Activated CD4-positive, CD25-positive, alpha-beta regulatory T cell treated with anti-CD3 and anti-CD28 coated beads, Interleukin-2, amount 50 U/mL, for 16 hours (primary cell): ENCODE data around the gene ACOT11.
"Not testable (repeated sequence)": the region's sequence is repeated elsewhere in the genome, so short reads cannot be mapped to it uniquely, and the experiment has no call there.

ENCODE experiments used
- DNase-seq: peaks from one replicate; pipeline ENCODE4 v3.0.0-alpha.2; 2020; ENCODE audit warnings: low read depth, low spot score

The ACOT11 gene

GRCh38 chr1:54547601-54548388 lies at the start of gene ACOT11:
ACOT11 (plus strand) TSS chr1:54548228; CDS start chr1:54548310, 82 bp downstream.
- DNase-seq, result no peak

DNA sequence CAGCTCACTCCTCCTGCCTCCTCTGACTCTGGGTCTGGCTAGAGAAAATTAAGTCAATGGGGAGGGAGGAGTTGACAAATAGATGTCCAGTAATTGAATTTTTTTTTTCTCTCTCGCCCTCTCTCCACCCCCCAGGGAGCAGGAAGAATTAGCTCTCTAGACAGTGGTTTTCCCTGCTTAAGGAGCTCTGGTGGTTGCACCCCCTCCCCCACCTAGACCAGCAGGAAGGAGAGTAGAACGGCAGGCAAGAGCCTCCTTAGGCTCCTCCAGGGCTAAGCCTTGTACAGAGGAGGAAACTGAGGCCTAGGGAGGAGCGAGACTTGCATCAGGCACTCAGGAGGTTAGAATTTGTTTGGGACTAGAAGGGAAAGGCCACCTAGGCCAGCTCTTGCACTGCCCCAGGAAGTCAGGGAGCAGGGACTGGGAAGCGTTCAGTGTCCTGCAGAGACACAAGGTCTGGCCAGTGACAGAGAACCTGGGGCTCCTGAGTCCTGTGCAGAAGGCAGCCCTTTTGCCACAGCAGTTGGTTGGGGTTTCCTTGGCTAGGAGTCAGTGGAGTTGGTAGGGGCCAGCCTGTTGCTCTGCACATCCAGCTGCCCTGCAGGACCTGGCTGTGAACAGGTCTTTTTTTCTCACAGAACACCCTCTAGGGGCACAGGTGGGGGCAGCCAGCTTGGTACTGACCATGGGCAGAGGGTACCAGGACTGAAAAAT lies 49.5 kb upstream of the ACOT11 start:
- DNase-seq, result no peak

- DNase-seq, result no peak
Observed at GRCh38 chr1:54499097-54499359, 49.0 kb upstream of the ACOT11 start.

- no peak for DNase-seq
Observed at GRCh38 chr1:54499360-54500106, 48.5 kb upstream of the ACOT11 start.

DNA sequence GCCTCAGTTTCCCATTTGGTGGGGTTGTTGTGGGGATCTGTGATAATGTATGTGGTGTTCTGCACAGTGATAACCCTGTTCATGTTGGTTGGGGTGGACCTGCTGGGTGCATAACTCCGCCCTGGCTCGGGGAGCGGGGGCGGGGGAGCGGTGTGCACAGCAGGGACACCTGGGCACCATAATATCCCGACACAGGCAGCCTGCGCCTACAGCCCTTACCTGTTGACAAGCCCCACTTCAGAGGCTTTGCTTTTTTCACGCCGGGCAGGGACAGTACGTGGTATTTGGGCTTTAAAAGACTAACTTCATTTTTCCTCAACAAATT lies 48.0 kb upstream of the ACOT11 start:
- no peak for DNase-seq

GRCh38 chr1:54501849-54502248 lies 46.2 kb upstream of the ACOT11 start:
- DNase-seq, result no peak

DNA sequence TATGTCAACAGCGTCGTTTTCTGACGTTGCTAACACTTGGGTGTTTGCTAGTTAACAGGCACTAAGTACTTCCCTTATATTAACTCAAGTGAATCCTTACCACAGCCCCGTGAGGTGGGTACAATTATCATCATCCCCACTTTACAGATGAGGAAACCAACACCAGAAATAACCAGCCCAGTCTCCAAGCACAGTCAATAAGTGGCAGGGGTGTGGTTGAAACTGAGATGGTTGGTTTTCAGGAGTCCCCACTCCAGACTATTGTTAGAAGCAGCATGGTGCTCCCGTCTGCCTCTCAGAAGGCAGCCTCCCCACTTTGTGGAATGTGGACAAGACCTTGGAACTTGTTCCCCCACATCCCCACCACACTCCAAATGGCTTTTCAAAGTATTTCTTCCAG lies 45.7 kb upstream of the ACOT11 start:
- DNase-seq, result no peak

GRCh38 chr1:54506594-54506993 lies 41.4 kb upstream of the ACOT11 start:
- no peak for DNase-seq

DNA sequence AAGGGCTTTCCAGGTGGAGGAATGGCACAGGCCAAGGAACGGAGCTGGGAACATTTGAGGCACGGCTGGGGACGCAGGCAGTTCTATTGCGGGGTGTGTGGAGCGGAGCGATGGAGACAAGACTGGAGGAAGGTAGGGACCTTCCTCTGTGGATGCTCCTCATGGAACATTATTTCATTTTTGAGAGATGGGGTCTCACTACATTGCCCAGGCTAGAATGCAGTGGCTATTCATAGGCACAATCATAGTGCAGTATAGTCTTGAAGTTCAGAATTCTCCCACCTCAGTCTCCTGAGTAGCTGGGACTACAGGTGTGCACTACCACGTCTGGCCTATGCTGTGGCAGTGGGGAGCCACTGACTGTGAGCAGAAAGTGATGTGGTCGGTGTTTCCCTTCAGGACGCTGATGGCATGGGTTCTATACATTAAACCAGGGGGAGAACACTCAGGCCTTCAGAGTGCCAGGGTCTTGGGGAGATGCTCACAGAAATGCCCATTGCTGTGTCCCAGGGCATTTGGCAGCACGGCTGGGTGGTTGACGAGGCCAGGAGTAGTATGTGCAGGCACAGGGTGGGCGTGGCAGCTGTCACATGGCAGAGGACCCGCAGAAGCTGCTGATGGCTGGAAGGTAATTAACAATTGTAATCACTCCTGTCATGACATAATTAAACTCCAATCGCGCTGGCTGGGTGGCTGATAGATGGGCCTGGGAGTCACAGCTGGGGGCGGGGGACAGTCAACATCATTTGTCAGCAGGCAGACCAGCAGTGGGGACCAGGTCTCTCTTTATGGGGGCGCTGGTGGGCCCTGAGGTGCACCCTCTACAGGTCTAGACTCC lies 40.8 kb upstream of the ACOT11 start:
- no peak for DNase-seq

GRCh38 chr1:54510715-54511270 lies 37.2 kb upstream of the ACOT11 start:
- no peak for DNase-seq

GRCh38 chr1:54513921-54514580 lies 34.0 kb upstream of the ACOT11 start:
- not testable (repeated sequence) for DNase-seq

DNA sequence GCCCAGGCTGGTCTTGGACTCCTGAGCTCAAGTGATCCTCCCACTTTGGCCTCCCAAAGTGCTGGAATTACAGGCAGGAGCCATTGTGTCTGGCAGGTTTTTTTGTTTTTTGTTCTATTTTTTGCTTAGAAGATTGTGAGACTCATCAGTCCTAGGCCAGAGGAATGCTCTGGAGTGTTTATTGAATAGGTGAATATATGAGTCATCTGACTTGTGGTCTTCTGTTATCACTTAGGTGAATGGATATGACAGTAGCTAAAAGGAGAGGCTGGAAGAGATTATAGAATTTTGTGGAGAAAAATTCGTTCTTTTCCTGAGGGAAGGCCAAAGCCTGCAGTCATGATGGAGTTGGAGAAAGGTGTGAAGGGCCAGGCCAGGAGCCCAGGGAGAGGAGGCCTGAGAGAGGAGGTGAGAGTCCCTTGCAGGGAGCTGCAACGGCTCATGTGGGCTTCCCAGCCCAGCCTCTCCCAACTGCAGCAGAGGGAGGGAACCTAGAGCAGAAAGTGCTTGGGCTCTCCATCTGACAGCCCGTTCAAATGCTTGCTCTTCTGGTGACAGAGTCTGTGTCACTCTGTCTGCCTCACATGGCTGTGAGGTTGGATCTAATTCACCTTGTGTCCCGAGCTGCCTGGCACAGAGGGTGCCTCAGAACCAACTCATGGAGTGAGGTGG lies 31.6 kb upstream of the ACOT11 start:
- no peak for DNase-seq

DNA sequence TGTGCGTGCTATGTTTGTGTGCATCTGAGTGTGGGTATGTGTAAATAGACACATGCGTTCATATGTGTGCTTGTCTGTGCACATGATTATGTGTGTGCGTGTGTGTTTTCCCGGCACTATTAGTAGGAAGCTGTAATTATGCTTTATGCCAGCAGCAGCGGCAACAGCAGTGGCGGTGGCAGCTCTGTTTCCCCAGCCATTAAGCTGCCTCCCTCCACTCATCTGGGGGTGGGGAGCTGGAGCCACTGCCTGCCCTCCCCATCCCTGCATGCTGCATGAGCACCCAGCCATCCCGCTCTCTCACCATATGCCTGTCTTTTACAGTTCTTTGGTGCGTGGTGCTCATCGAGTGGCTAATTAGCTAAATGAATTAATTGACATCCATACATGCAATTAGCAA lies 30.5 kb upstream of the ACOT11 start:
- no peak for DNase-seq

GRCh38 chr1:54518489-54518888 lies 29.5 kb upstream of the ACOT11 start:
- DNase-seq, result no peak

- DNase-seq, result no peak
Observed at GRCh38 chr1:54519709-54520108, 28.3 kb upstream of the ACOT11 start.

- DNase-seq, result no peak
Observed at GRCh38 chr1:54520631-54521321, 27.3 kb upstream of the ACOT11 start.

DNA sequence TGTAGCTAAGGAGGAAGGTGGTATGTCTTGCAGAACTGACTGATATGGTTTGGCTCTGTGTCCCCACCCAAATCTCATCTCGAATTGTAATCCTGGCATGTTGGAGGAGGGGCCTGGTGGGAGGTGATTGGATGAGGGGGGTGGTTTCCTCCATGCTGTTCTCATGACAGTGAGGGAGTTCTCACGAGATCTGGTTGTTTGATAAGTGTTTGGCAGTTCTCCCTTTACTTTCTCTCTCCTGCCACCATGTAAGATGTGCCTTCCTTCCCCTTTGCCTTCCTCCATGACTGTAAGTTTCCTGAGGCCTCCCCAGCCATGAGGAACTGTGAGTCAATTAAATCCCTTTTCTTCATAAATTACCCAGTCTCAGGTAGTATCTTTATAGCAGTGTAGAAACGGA lies 21.5 kb upstream of the ACOT11 start:
- DNase-seq, result not testable (repeated sequence)

DNA sequence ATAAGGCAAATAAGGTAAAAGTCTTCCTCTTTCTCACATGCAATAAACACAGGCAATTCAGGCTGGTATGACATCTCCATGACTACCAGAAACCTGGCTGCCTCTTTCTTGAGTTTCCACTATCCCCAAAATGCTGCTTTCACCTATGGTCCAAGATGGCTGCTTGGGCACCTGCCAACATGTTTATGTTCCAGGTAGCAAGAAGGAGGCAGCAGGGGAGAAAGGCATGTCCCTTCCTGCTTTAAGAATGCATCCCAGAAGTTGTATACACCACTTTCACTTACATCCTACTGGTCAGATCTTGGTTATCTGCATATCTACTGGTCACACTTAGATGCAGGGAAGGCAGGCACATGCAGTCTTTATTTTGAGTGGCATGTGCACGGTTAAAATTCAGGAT lies 19.4 kb upstream of the ACOT11 start:
- DNase-seq, result no peak

DNA sequence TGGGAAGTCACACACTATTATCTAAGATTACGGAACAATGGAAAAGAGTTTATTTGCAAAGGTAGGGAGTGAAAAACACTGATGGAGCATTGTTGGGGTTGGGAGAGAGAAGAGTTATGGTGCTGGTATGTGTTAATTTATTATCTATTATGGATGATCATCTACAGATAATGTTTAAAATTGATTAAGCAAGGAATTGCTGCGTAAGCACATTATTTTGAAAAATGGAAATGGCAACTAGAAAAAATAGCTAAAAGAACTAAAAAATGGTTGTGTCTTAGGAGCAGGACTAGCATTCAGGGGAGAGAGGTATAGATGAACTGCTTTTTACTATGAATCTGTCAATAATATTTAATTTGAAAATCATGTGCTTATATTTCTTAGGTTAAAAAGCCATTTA lies 16.0 kb upstream of the ACOT11 start:
- no peak for DNase-seq

DNA sequence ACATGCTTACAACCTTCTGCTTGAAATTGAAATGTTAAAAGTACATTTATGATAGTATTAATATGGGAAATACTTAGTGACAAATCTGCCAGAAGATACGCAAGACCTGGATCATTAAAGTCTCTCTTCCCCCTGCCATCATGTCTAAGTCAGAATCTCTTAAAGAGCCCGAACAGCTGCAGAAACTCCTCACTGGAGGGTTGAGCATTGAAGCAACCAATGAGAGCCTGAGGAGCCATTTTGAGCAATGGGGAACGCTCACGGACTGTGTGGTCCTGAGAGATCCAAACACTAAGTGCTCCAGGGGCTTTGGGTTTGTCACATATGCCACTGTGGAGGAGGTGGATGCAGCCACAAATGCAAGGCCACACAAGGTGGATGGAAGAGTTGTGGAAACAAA lies 11.4 kb upstream of the ACOT11 start:
- not testable (repeated sequence) for DNase-seq
